ENCODE measurements around the gene TMEM106C.

DNA sequence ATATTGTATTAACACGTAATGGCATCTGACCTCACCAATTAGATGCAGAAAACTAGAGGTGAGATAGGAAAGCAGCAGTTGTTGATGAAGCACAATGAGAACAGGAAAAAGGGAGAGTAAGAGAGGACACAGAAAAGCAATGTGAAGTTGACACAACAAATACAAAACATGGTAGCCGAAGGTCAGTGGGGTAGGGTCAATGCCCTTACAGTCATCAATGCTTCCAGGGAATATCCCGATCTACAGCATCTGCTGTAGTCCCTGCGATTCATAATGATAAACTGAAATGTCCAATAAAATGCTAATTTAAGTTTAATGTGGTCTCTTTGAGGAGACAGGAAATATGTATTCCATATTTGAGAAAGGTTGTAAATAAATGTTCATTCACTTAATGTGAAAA lies 43.8 kb downstream of the TMEM106C start:
- TF ChIP-seq TBP (CRISPR knock-in tag; IDR thresholded peaks at IDR 0.05) (no peak), CTCF (CRISPR knock-in tag; IDR thresholded peaks at IDR 0.05) (no peak), XBP1 (CRISPR knock-in tag; IDR thresholded peaks at IDR 0.05) (no peak), PTBP1 (IDR thresholded peaks at IDR 0.05; ENCODE audit: low read depth, low read length, poor library complexity, severe bottlenecking) (no peak), YY1 (IDR thresholded peaks at IDR 0.05; ENCODE audit: insufficient read depth, insufficient replicate concordance, low read depth, low read length) (no peak), MTERF4 (CRISPR knock-in tag; IDR thresholded peaks at IDR 0.05) (no peak), MYNN (CRISPR knock-in tag; IDR thresholded peaks at IDR 0.05; ENCODE audit: low read depth) (no peak), ZBTB34 (CRISPR knock-in tag; IDR thresholded peaks at IDR 0.05) (no peak), USF2 (IDR thresholded peaks at IDR 0.05; ENCODE audit: low read depth, low read length) (no peak), USF2 (CRISPR knock-in tag; IDR thresholded peaks at IDR 0.05; ENCODE audit: borderline replicate concordance) (no peak), ZNF510 (CRISPR knock-in tag; IDR thresholded peaks at IDR 0.05; ENCODE audit: low read depth) (no peak), NBN (conservative IDR thresholded peaks at IDR 0.05) (no peak)
- TF ChIP-seq, protein P1, sequence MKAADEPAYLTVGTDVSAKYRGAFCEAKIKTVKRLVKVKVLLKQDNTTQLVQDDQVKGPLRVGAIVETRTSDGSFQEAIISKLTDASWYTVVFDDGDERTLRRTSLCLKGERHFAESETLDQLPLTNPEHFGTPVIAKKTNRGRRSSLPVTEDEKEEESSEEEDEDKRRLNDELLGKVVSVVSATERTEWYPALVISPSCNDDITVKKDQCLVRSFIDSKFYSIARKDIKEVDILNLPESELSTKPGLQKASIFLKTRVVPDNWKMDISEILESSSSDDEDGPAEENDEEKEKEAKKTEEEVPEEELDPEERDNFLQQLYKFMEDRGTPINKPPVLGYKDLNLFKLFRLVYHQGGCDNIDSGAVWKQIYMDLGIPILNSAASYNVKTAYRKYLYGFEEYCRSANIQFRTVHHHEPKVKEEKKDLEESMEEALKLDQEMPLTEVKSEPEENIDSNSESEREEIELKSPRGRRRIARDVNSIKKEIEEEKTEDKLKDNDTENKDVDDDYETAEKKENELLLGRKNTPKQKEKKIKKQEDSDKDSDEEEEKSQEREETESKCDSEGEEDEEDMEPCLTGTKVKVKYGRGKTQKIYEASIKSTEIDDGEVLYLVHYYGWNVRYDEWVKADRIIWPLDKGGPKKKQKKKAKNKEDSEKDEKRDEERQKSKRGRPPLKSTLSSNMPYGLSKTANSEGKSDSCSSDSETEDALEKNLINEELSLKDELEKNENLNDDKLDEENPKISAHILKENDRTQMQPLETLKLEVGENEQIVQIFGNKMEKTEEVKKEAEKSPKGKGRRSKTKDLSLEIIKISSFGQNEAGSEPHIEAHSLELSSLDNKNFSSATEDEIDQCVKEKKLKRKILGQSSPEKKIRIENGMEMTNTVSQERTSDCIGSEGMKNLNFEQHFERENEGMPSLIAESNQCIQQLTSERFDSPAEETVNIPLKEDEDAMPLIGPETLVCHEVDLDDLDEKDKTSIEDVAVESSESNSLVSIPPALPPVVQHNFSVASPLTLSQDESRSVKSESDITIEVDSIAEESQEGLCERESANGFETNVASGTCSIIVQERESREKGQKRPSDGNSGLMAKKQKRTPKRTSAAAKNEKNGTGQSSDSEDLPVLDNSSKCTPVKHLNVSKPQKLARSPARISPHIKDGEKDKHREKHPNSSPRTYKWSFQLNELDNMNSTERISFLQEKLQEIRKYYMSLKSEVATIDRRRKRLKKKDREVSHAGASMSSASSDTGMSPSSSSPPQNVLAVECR (CRISPR knock-in tag; IDR thresholded peaks at IDR 0.05; ENCODE audit: borderline replicate concordance) = no peak
- TF ChIP-seq, protein P2, sequence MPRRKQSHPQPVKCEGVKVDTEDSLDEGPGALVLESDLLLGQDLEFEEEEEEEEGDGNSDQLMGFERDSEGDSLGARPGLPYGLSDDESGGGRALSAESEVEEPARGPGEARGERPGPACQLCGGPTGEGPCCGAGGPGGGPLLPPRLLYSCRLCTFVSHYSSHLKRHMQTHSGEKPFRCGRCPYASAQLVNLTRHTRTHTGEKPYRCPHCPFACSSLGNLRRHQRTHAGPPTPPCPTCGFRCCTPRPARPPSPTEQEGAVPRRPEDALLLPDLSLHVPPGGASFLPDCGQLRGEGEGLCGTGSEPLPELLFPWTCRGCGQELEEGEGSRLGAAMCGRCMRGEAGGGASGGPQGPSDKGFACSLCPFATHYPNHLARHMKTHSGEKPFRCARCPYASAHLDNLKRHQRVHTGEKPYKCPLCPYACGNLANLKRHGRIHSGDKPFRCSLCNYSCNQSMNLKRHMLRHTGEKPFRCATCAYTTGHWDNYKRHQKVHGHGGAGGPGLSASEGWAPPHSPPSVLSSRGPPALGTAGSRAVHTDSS (CRISPR knock-in tag; conservative IDR thresholded peaks at IDR 0.05) = no peak

Measured in HepG2 (cell line).